Left renal pelvis (tissue), 4 donors: ENCODE measurements around the gene TCP11. TPM values are rescaled to one million over a fixed set of nuclear protein-coding genes. Genes with fewer than 3 reads are reported as not detected.

Experiments
- DNase-seq, 4 donors: peaks; one replicate each; pipeline ENCODE4 v3.0.0-alpha.2; 2013; ENCODE audit warnings: low read depth in 4 of 4, low spot score in 3 of 4
- polyA plus RNA-seq, 4 donors: library from polyadenylated mRNA; unstranded; fragments of 120-200 nt; gene quantifications; one replicate each; pipeline ENCODE4 v1.2.1, GENCODE V29; 2013; ENCODE audit not compliant: insufficient read length in 4 of 4

TCP11 gene
- polyA plus RNA-seq, 4 donors: 1.2 to 2.8 (median 1.5) TPM

DNA sequence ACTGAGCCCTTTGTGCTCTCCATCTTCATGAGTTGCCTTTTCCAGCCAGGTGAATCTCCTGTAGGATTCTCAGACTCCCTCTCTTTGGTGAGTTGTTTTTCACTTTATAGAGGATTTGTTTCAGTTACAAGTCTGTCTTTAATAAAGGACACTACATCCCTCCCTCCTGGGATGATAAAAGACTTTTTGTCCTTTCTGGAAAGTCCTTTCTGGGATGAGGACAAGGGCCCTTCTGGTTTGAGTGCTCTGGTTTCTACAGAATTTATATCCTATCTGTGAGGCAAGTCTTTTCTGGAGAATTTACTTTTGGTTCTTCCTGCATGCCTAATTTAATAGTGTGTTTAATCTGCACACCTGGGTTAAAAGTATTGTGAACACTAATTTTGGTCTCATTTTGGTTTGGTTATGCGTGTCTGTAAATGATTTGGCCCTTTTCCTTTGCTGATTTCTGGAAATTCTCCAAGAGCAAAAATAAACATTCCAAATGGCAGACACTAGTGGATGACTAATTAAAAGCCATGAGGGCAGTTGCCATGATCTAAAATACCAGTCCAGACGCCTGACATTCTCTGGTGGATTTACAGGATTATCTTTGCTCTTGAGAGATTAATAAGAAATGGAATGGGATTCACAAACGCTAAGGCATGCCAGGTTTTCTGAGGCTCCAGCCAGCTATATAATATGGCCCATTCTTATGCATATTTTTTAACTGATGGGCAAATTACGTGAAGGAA lies 44.8 kb downstream of the TCP11 start:
- DNase-seq: no peak

DNA sequence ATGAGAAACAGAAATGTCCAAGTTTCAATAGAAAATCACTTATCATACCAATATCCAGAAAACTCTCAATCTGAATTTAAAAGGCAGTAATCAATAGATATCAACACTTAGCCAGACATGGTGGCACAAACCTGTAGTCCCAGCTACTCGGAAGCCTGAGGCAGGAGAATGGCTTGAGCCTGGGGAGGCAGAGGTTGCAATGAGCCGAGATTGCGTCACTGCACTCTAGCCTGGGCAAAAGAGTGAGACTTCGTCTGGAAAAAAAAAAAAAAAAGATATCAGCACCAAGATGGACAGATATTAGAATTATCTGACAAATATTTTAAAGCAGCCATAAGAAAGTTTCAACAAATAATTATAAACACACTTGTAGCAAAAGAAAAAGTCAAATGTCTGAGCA lies 47.0 kb downstream of the TCP11 start:
- DNase-seq: no peak

DNA sequence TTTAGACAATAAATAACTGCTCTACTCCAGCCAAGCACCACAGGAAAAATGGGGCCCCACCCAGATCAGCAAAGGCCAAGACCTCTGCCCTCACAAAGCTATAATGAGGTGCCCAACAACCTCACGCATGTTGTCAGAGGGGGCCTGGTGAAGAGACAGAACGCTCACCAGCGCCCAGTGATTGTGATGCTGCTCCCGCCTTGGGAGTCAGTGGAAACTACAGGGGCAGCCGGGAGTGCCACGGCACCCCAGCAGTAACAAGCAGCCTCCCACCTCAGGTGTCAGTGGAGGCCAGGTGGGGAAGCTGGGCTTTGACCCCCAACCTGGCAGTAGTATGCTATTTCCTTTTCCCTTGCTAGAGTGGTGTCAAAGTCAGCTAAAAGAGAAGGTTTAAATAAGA lies 47.4 kb downstream of the TCP11 start:
- no peak for DNase-seq

DNA sequence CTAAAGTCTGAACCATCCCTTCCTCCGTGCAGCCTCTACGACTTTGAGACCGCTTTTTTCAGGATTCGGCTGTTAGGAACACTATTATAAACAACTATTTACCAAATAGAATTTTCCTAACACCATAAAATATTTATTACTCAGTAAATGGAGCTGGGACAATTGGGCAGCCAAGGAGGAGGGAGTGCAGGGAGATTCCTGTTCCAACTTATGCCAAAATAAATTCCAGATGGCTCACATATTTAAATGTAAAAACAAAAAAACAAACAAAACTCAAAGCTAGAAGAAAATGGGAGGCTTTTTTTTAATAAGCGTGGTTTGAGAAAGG lies 48.1 kb downstream of the TCP11 start:
- no peak for DNase-seq

DNA sequence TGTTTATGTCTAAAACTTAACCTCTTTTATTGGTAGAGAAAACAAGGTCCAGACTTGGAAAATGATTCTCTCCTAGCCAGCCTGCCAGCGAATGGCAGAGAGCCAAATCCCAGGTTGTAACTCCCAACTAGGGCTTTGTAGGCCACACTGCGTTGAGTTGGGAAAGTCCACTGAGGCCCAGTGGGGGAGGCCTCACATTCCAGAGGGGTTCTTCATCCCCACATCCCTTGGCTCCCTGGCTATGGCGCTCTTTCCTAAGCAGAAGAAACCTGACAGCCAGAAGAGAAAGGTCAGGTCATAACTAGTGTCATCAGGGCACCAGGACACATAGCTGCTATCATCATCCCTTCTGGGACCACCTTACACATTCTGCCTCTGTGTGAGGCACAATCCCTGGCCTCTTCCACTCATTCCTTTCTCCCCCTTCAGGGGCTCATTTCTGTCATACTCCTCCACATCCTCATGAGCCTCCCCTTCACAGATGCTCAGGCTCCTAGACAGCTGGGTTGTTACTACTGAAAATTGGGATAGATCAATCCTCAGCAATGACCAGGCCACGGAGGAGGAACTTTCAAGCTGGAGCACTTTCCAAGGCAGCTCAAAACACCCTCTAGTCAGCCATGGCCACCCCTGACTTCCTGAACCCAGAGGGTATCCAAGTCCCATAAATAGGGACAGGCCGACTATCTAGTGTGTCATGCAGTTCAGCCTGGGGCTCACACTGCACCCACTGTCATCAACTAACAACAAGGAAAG lies 48.6 kb downstream of the TCP11 start:
- DNase-seq: no peak

DNA sequence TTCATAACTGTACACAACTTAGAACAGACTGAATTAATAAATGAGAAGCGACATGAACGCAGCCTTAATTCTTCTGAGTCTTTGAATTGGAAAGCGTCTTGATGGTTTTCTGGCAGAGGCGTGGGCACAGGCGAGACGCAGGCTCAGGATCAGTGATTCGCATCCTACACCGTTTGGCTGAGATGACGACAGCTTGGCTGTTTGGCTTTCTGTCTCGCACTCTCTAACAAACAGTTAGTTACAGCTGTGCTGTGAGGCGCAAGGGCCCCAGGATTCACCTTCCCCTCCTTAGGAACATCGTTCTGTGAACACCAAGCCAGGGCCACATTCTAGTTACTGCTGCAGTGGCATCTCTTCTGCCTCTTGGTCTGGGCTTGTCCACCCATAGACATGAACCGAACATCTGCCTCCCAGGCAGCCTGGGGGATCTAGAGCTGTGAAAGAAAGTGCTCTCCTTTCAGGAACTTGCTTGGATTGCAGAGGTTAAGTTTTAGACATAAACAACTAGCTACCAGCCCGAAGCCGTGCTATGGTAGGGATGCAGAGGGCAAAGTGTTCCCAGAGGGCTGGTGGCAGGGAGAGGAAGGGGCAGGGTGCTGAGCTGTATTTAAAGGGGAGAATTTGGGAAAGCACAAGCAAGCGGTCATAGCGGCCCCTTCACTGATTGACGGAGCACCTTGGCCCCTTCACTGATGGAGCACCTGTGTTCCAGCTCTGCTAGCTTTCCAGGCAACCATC lies 49.6 kb downstream of the TCP11 start:
- DNase-seq: no peak

DNA sequence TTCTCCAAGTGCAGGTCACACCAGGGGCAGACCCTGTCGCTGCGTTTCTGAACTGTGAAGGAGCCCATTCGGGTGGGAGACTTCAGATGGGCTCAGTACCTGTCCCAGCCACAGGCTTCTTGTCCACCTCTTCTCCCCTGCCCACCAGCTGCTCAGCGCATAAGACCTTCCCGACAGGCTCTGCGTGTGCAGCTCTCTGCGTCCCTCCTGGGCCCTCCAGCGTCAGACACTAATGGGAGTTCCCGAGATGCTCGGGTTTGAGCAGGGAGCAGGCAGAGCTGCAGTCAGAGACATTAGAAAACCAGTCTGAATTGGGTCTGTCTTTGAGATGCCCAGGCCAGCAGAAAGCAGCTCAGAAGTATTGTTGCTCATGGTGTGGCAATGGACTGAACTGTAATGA lies 50.4 kb downstream of the TCP11 start:
- no peak for DNase-seq

DNA sequence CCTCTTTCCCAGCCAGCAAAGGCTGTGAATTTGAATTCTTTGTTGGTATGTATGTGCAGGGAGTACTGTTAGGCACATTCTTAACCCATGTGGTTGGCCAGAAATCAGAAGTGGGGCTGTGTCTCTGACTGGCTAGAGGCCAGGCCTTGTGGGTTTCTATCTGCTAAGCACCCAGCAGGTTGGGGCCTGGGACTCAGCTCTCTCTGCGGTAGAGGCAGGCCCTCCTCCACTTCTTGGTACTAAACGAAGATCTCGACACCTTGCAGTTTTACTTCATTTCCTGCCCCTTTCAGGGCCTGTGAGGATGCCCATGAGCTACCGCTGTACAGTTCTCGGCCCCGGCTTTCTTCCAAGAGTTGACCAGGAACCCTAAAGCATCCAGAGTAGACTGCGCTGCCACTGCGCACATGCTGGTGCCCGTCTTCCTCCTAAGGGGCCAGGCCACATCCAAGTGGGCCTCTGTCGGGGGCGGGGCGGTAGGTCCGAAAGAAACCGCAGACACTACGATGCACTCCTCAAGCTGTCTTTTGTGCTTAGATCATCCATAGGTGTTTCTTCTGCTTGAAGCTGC lies 51.1 kb downstream of the TCP11 start:
- no peak for DNase-seq

DNA sequence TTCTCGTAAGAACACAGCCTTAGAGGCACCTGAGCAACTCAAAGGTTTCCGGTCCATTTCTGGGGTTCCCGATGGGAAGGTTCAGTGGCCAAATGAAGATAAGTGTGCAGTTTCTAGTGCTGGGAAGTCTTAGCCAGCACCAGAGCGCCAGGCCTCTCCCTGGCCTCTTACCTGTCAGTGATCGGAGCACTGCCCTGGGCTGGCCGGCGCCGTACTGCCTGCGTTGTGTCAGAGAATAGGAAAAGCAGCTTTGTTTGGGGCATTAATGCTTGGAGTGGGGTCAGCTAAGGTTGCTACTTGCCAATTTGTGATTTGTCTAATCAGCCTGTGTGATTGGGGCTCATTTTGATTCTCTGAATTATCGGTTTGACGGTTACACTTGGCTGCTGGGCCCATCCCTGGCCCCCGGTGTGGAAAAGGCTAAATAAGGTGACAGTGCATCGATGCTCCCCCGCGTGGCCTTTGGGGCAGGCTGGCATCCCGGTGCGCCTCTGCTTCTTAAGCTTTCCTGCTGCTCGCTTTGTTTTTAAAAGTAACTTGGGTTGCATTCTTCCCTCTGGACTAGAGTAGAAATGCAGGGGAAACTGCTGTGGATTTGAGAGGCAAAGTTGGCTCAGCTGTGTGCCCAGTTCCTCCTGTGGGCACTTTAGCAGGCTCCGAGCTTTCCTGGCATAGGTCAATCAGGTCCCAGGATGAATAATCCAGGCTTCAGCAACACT lies 51.8 kb downstream of the TCP11 start:
- no peak for DNase-seq

DNA sequence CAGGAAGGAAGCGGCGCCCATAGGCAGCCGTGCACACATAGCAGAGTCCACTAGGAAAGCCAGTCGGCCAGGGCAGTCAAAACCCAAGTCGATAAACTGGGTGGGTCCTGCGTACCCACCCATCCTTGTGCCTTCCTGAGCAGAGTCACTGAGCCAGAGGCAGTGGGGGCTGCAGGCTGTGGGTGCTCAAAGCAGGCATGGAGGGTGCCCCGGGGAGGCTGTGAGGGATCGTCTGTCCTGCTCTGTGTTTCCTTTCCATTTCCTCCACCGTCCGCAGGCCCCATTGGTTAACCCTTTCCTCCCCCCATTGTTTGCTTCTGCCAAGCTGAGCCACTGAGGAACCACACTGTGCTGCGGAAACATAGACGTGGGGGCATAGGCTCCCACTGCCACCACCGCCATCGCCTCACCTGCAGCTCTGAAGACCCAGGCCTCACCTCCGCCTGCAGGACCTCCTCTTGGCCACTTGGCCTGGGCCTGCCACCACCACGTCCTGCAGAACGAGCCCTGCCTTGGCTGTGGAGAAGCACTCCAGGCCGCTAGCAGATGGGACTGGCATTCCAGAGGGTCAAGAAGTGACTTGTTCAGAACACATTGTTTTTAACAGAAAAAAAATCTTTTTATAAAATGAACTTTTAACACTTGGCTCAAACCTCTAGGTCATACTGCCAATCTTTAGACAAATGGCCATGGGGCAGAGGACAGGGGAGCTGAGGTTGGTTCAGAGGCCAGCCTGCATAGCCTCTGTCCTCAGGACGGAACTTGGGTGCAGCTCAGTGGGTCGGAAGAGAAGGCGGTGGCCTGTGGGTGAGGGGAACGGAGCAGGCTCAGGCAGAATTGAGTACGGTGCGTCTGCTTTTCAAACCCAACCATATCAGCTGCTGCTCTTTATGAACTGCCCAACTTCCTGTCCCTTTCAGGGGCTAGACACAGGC lies 52.6 kb downstream of the TCP11 start:
- DNase-seq: no peak

DNA sequence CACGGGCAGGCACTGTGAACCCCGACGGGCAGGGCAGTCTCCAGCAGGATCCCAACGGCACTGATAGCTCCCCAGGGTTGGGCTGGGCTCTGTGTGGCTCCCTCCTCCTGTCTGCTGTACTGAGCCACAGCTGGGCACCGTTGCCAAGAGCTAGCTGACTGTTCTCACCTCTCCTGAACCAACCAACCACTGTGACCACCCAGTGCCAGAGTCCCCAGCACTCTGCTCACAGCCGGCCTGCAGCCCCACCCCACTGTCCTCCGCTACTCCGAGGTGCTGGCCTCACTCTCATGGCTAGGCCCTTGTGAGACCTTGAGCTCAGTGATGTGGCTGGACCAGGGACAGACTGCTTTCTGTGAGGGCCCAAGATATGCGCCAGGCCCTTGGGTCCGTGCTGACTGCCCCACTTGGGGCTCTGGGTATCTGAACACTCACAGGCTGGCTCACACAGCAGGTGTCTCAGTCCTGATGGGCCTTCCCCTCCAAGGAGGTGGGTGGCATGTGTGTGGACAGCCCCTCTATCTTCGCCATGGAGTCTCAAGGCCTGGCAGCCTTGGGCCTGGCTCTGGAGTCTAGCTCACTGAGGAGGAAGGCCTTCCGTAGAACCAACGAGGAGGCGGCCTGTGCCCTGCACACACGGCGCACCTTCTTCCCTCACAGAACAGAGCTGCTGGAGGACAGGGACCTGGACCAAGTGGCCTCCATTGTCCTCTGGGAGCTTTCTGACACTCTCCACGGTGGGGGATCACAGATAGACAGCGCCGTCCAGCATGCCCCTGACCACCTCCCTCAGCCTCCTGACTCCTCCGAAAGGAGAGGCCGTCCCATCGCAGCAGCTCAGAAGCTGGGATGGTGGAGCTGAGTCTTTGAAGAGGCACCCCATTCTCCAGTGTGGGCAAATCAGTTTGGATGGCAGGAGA lies 53.5 kb downstream of the TCP11 start:
- no peak for DNase-seq

DNA sequence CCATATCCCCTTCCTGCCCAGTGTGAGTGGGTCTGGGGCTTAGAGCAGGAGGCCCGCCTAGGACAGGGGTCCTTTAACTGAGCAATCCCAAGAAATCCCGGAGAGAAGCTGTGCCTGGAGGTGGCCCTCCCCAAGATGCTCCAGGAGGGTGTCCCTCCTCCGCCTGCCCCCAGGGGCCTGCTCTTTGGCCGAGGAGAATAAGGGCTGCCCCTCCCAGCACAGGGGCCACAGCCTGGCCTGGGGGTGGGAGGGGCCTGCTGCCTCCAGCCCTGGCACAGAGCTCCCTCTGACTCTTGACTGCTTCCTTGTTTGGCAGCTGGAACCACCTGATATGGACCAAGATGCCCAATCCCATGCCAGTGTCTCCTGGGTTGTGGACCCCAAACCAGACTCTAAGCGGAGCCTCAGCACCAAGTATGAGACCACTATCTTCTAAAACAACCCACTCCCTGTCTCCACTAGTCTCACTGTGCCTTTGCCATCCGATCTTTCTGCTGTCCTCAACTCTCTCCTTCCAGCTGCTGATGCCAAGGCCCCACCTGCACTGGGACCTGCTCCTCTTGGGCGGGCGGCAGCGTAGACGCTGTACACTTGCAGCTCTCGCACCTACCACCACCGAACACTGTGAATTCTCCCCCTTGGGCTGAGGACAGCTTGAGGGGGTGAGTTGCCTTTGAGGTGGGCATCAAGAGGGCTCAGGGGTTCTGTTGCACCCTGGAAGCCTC lies 54.3 kb downstream of the TCP11 start:
- no peak for DNase-seq

DNA sequence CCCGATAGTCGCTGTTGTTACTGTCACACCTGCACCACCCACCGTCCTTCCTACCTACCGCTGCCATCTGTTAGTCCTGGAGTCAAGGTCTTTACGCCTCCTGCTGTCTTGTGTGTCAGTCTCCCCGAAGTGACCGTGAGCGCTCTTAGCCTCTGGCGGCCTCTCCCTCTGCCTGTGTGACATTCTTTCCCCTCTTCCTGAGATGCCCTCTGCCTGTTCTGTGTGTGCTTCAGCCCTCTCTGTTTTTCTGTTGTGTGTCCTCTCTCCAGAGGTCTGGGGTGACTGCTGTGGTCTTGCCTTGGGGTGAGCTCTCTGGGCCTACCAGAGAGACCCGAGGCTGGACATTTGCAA lies 54.9 kb downstream of the TCP11 start:
- DNase-seq: no peak

DNA sequence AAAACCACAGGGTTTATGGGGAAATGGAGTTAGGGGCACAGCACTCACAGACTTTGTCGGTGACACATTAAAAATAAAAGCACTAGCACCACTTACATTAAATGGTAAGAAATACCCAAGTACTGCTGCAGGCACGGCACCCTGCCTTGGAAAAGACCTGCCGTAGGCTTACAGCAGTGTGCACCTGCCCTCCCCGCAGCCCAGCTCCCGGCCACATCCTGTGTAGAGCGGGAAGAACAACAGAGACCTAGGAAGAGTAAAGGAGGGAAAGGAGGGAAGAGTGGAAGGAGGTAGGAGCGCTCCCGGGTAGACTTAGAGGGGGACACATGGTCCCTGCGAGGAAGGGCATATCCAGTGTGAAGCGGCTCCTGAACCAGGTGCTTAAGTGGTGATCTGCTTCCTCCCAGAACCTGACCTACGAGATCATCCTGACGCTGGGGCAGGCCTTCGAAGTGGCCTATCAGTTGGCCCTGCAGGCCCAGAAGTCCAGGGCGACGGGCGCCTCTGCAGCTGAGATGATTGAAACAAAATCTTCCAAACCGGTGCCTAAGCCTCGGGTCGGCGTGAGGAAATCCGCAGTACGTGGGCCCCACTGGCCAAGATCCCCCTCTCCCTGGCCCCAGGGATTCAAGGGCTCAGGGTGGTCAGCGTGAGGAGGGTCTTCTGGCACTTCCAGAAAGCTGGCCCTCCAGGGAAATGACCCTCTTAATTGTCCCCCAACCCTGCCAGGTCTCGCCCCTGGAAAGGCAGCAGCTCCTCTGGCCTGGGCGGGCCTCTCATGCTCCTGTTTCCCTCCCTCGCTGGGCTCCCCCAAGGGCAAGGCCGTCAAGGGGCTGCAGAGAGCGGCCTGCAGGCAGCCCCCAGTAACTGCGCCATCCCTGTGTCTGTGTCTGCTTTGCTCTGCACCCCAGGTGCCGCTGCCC lies 55.5 kb downstream of the TCP11 start:
- DNase-seq: no peak

DNA sequence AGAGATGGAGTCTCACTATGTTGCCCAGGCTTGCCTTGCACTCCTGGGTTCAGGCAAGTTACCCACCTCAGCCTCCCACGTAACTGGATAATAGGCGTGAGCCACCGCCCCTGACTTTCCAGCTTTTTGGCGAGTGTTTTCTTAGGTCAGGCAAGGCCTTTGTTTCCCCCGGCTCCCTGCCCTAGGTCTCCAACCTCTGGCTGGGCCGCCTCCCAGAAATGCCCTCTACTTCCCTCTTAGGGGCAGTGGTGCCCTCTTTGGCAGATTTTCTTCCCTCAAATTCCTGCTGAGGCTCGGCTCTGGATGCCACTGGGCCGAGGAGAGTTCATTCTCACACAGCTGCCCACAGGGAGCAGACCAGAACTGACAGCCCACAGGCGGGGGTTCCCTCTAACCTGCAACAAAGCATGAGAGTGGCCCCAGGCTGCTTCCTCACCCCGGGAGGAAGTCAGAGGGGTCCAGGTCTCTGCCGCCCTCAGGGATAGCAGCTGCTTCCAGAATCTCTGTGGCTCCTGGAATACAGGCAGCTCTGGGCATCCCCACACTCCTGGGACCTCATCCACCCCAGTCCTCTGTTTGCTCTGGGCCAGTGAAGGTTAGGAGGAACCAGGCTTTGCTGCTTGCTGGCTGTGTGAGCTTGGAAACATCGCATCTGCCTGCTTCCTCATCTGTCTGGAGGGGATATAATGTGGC lies 56.5 kb downstream of the TCP11 start:
- DNase-seq: no peak

DNA sequence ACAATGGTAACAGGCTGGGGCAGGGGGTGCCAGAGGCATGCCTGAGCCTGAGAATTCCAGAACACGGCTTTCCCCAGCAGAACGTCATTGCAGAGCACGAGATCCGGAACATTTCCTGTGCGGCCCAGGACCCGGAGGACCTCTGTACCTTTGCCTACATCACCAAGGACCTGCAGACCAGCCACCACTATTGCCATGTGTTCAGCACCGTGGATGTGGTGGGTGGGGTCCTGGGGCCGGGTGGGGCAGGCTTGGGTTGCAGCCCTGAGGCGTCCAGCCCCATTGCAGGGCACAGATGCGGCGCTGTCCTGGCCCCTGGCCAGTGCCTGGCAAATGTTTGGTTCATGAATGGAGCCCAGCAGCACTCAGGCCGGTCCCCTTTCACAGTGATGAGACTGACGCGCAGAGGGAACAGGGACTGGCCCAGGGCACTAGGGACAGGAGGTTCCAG lies 57.1 kb downstream of the TCP11 start:
- DNase-seq: no peak
